ENCODE measurements around the gene ATG101. TPM values are rescaled to one million over a fixed set of nuclear protein-coding genes. Genes with fewer than 3 reads are reported as not detected.

Gene ATG101
- polyA plus RNA-seq, 1 donor from 2014 or later, result 53.9 TPM

DNA sequence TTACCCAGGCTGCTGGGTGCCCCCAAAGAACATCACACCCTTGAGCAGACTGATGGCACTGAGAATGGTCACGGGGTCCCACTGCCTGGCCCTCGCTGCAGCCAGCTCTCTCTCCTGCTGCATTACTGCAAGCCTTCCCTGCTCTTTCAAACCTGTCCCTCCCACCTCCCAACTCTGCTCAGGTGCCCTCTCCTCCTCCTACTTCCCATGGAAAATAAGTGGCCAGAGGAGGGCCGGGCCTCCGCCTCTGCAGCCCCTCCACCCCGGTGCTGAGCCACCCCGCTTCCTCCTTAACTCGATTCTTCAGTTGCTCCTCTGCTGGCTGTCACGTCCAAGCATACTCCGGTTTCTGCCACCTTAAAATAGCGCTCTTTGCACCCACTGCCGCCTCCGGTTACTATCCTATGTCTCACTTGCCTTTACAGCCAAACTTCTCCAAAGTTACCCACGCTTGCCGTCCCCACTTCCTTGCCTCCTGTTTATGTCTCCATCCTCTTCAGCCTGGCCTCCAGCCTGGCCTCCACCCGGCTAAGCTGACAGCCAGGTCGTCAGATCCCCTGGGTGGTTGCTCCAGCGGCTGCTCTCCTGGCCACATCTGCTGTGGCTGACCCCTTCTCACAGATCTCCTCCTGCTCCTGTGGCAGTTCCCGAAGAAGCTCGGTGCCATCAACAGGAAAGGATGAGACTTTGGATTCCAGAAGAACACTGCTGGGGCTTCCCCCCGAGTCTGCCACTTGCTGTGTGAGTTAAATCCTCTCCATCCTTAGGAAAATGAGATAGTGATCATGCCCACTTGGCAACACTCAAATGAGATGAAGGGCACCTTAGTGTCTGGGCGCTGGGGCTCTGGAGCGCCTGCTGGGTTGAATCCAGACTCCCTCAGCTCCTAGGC lies 17.4 kb downstream of the ATG101 start:
- TF ChIP-seq EZH2 (IDR thresholded peaks at IDR 0.05; ENCODE audit: borderline replicate concordance, insufficient read depth, low read length, poor library complexity, severe bottlenecking) (no peak), POLR2AphosphoS5 (IDR thresholded peaks at IDR 0.05) (no peak), RAD21 (conservative IDR thresholded peaks at IDR 0.05) (no peak), EP300 (conservative IDR thresholded peaks at IDR 0.05; ENCODE audit: poor library complexity, severe bottlenecking) (no peak), SMC3 (conservative IDR thresholded peaks at IDR 0.05; ENCODE audit: poor library complexity) (no peak), MXI1 (conservative IDR thresholded peaks at IDR 0.05; ENCODE audit: poor library complexity, severe bottlenecking) (no peak), TAF1 (IDR thresholded peaks at IDR 0.05; ENCODE audit: low read depth) (no peak)
- TF ChIP-seq, protein P1, sequence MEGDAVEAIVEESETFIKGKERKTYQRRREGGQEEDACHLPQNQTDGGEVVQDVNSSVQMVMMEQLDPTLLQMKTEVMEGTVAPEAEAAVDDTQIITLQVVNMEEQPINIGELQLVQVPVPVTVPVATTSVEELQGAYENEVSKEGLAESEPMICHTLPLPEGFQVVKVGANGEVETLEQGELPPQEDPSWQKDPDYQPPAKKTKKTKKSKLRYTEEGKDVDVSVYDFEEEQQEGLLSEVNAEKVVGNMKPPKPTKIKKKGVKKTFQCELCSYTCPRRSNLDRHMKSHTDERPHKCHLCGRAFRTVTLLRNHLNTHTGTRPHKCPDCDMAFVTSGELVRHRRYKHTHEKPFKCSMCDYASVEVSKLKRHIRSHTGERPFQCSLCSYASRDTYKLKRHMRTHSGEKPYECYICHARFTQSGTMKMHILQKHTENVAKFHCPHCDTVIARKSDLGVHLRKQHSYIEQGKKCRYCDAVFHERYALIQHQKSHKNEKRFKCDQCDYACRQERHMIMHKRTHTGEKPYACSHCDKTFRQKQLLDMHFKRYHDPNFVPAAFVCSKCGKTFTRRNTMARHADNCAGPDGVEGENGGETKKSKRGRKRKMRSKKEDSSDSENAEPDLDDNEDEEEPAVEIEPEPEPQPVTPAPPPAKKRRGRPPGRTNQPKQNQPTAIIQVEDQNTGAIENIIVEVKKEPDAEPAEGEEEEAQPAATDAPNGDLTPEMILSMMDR (IDR thresholded peaks at IDR 0.05; ENCODE audit: poor library complexity, severe bottlenecking), result no peak
- TF ChIP-seq, protein P2, sequence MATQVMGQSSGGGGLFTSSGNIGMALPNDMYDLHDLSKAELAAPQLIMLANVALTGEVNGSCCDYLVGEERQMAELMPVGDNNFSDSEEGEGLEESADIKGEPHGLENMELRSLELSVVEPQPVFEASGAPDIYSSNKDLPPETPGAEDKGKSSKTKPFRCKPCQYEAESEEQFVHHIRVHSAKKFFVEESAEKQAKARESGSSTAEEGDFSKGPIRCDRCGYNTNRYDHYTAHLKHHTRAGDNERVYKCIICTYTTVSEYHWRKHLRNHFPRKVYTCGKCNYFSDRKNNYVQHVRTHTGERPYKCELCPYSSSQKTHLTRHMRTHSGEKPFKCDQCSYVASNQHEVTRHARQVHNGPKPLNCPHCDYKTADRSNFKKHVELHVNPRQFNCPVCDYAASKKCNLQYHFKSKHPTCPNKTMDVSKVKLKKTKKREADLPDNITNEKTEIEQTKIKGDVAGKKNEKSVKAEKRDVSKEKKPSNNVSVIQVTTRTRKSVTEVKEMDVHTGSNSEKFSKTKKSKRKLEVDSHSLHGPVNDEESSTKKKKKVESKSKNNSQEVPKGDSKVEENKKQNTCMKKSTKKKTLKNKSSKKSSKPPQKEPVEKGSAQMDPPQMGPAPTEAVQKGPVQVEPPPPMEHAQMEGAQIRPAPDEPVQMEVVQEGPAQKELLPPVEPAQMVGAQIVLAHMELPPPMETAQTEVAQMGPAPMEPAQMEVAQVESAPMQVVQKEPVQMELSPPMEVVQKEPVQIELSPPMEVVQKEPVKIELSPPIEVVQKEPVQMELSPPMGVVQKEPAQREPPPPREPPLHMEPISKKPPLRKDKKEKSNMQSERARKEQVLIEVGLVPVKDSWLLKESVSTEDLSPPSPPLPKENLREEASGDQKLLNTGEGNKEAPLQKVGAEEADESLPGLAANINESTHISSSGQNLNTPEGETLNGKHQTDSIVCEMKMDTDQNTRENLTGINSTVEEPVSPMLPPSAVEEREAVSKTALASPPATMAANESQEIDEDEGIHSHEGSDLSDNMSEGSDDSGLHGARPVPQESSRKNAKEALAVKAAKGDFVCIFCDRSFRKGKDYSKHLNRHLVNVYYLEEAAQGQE (IDR thresholded peaks at IDR 0.05; ENCODE audit: borderline replicate concordance), result no peak
- H3F3A ChIP-seq (ENCODE audit: insufficient read depth, low read length, poor library complexity, severe bottlenecking), result no peaks in the 10 kb centered on the region
- H3K4me2 ChIP-seq (ENCODE audit: low read length), result no peak overlapping the region
- no peaks in the 10 kb centered on the region for H3K36me3 ChIP-seq (ENCODE audit: insufficient read depth, low read length)
- H3K9me3 ChIP-seq (ENCODE audit: low read length), result no peaks in the 10 kb centered on the region
- no peak overlapping the region for H3K4me3 ChIP-seq (ENCODE audit: low read length)
- no peak overlapping the region for H3K27ac ChIP-seq (ENCODE audit: low read length)
- no peaks in the 10 kb centered on the region for H3K79me2 ChIP-seq (replicated peaks; ENCODE audit: insufficient read depth, low read length)
- H4K20me1 ChIP-seq (ENCODE audit: insufficient read depth), result no peaks in the 10 kb centered on the region
- no peaks in the 10 kb centered on the region for H3K27me3 ChIP-seq (ENCODE audit: insufficient read depth, low read depth, low read length)
- H3K9me2 ChIP-seq (ENCODE audit: insufficient read depth, low read length), result no peaks in the 10 kb centered on the region
- H3K9ac ChIP-seq (ENCODE audit: low read length), result no peak overlapping the region
- no peak overlapping the region for H2AFZ ChIP-seq (ENCODE audit: low read depth, low read length)

DNA sequence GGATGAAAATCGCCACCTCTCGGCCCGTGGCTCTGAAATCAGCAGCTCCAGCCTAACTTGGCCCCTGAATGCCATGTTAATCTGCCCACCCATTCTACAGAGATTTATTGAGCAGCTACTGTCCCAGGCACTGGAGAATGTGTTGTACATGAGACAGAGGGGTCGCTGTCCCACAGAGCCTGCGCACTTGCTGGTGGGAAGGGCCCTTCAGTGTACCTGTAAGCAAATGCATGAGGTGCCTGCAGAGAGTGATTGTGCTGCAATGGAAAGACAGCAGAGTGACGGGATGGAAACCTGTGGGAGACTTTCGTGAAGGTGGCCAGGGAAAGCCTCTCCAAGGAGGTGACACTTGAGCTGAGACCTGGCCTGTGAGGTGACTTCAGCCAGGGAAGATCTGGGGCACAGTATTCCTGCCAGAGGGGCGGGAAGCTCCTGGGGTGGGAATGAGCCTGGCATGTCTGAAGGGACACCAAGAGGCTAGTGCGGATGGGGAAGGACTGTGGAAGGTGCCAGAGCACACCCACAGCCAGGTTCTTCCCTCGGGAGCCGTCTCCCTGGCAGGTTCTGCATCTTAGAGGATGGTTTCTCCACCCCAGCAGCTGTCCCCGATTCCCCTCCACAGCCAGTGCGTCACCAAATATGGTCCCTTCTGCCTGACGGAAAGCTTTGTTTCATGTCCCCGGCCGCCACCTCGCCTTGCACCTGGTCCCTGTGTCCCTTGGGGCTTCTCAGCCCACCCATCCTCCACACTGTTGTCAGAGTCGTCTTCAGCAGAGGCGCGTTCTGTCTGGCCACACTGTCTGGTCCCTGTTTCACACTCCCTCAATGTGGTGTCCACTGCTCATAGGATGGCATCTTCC lies 18.4 kb downstream of the ATG101 start:
- Histone ChIP-seq H4K20me1 (ENCODE audit: insufficient read depth) (no peaks in the 10 kb centered on the region), H3K27ac (ENCODE audit: low read length) (no peak overlapping the region), H2AFZ (ENCODE audit: low read depth, low read length) (no peak overlapping the region), H3K27me3 (ENCODE audit: insufficient read depth, low read depth, low read length) (no peaks in the 10 kb centered on the region), H3K36me3 (ENCODE audit: insufficient read depth, low read length) (no peaks in the 10 kb centered on the region), H3K9me3 (ENCODE audit: low read length) (no peaks in the 10 kb centered on the region), H3K9me2 (ENCODE audit: insufficient read depth, low read length) (no peaks in the 10 kb centered on the region), H3K79me2 (replicated peaks; ENCODE audit: insufficient read depth, low read length) (no peaks in the 10 kb centered on the region), H3K4me3 (ENCODE audit: low read length) (no peak overlapping the region), H3K4me2 (ENCODE audit: low read length) (no peak overlapping the region), H3K9ac (ENCODE audit: low read length) (no peak overlapping the region), H3F3A (ENCODE audit: insufficient read depth, low read length, poor library complexity, severe bottlenecking) (no peaks in the 10 kb centered on the region)
- TF ChIP-seq EZH2 (IDR thresholded peaks at IDR 0.05; ENCODE audit: borderline replicate concordance, insufficient read depth, low read length, poor library complexity, severe bottlenecking) (no peak), SMC3 (conservative IDR thresholded peaks at IDR 0.05; ENCODE audit: poor library complexity) (no peak), TAF1 (IDR thresholded peaks at IDR 0.05; ENCODE audit: low read depth) (no peak), MXI1 (conservative IDR thresholded peaks at IDR 0.05; ENCODE audit: poor library complexity, severe bottlenecking) (no peak), EP300 (conservative IDR thresholded peaks at IDR 0.05; ENCODE audit: poor library complexity, severe bottlenecking) (no peak), RAD21 (conservative IDR thresholded peaks at IDR 0.05) (no peak), POLR2AphosphoS5 (IDR thresholded peaks at IDR 0.05) (no peak)
- TF ChIP-seq, protein P2 (IDR thresholded peaks at IDR 0.05; ENCODE audit: borderline replicate concordance), result no peak
- TF ChIP-seq, protein P1 (IDR thresholded peaks at IDR 0.05; ENCODE audit: poor library complexity, severe bottlenecking), result no peak

All from neural cell (in vitro differentiated cells).